Osteoblast (primary cell): ENCODE results near the gene TAF3. TPM values are rescaled to one million over a fixed set of nuclear protein-coding genes. Genes with fewer than 3 reads are reported as not detected.

Experiments used
- DNase-seq: peaks from one replicate; pipeline ENCODE4 v3.0.0; 2011; ENCODE audit warnings: low spot score, mixed read lengths; ENCODE audit not compliant: insufficient read length; ENCODE audit errors: missing footprints
- H2AFZ ChIP-seq: 2 replicates; pipeline ENCODE4 v1.6.0; 2011; ENCODE audit warnings: mild to moderate bottlenecking, low read length
- H3K27ac ChIP-seq: 2 replicates; pipeline ENCODE4 v1.5.1; 2011; ENCODE audit warnings: mild to moderate bottlenecking, low read depth, low read length, moderate library complexity
- H3K27me3 ChIP-seq: 2 replicates; pipeline ENCODE4 v1.6.0; 2012; ENCODE audit warnings: mild to moderate bottlenecking, control low read depth, inconsistent platforms, low read length, moderate library complexity; ENCODE audit not compliant: insufficient read depth
- H3K36me3 ChIP-seq: 2 replicates; pipeline ENCODE4 v1.5.1; 2011; ENCODE audit warnings: mild to moderate bottlenecking, low read length, control low read depth, moderate library complexity; ENCODE audit not compliant: insufficient read depth
- H3K4me1 ChIP-seq: 2 replicates; pipeline ENCODE4 v1.5.1; 2011; ENCODE audit warnings: mild to moderate bottlenecking, low read length, control low read depth, moderate library complexity; ENCODE audit not compliant: insufficient read depth
- H3K4me2 ChIP-seq: 2 replicates; pipeline ENCODE4 v1.6.0; 2011; ENCODE audit warnings: mild to moderate bottlenecking, low read length; ENCODE audit not compliant: insufficient read depth
- H3K4me3 ChIP-seq: fragments of 200-600 bp; sonication (generic); 3 replicates; pipeline ENCODE4 v1.5.1; 2012; ENCODE audit warnings: mild to moderate bottlenecking, low read length, inconsistent platforms; ENCODE audit not compliant: insufficient read depth
- H3K79me2 ChIP-seq: 2 replicates; pipeline ENCODE4 v1.6.0; 2012; ENCODE audit warnings: mild to moderate bottlenecking, low read length, control low read depth, inconsistent platforms; ENCODE audit not compliant: insufficient read depth
- H3K9me3 ChIP-seq: 2 replicates; pipeline ENCODE4 v1.5.1; 2011; ENCODE audit warnings: low read depth, low read length, control low read depth
- H4K20me1 ChIP-seq: 2 replicates; pipeline ENCODE4 v1.6.0; 2012; ENCODE audit warnings: mild to moderate bottlenecking, low read length, control low read depth; ENCODE audit not compliant: insufficient read depth
- CTCF ChIP-seq: IDR thresholded peaks from 2 replicates; pipeline ENCODE4 v1.5.1; 2011; ENCODE audit warnings: mild to moderate bottlenecking, low read depth, low read length, moderate library complexity; ENCODE audit errors: extremely low read depth
- total RNA-seq: library from RNA; depleted of rRNA; stranded (reverse); fragments of >200 nt; gene quantifications from 2 replicates; pipeline ENCODE4 v1.2.3, GENCODE V29; 2012

The TAF3 gene
- total RNA-seq, 1 donor = 2.2 TPM

GRCh38 chr10:7933757-7934156, 115.5 kb downstream of the TAF3 start:
- no peak overlapping the region for H3K27ac ChIP-seq
- no peak overlapping the region for H3K4me2 ChIP-seq
- no peaks in the 10 kb centered on the region for H3K36me3 ChIP-seq
- H3K9me3 ChIP-seq = no peaks in the 10 kb centered on the region
- no peak for TF ChIP-seq CTCF
- no peak for DNase-seq
- no peaks in the 10 kb centered on the region for H3K4me1 ChIP-seq
- H4K20me1 ChIP-seq = no peaks in the 10 kb centered on the region
- H2AFZ ChIP-seq = no peak overlapping the region
- no peaks in the 10 kb centered on the region for H3K79me2 ChIP-seq
- H3K4me3 ChIP-seq = no peak overlapping the region
- H3K27me3 ChIP-seq = no peaks in the 10 kb centered on the region

GRCh38 chr10:7937315-7937945, 119.1 kb downstream of the TAF3 start:
- Histone ChIP-seq H3K36me3 (no peaks in the 10 kb centered on the region), H3K4me3 (no peak overlapping the region), H3K27me3 (no peaks in the 10 kb centered on the region), H3K4me2 (no peak overlapping the region), H3K9me3 (no peaks in the 10 kb centered on the region), H4K20me1 (no peaks in the 10 kb centered on the region), H3K27ac (no peak overlapping the region), H3K4me1 (no peaks in the 10 kb centered on the region), H2AFZ (no peak overlapping the region), H3K79me2 (no peaks in the 10 kb centered on the region)
- no peak for DNase-seq
- no peak for TF ChIP-seq CTCF

GRCh38 chr10:7941576-7941975, 123.3 kb downstream of the TAF3 start:
- no peaks in the 10 kb centered on the region for H3K36me3 ChIP-seq
- H3K79me2 ChIP-seq = no peaks in the 10 kb centered on the region
- no peak for TF ChIP-seq CTCF
- no peak overlapping the region for H2AFZ ChIP-seq
- no peak overlapping the region for H3K27ac ChIP-seq
- no peak overlapping the region for H3K4me3 ChIP-seq
- H3K4me2 ChIP-seq = no peak overlapping the region
- H3K4me1 ChIP-seq = peaks cover 20% of the 10 kb centered on the region
- no peaks in the 10 kb centered on the region for H3K9me3 ChIP-seq
- H4K20me1 ChIP-seq = no peaks in the 10 kb centered on the region
- no peaks in the 10 kb centered on the region for H3K27me3 ChIP-seq
- peak; percentile 74 for DNase-seq

- Histone ChIP-seq H3K4me1 (peaks cover 20% of the 10 kb centered on the region), H3K4me2 (no peak overlapping the region), H3K4me3 (no peak overlapping the region), H2AFZ (no peak overlapping the region), H3K9me3 (no peaks in the 10 kb centered on the region), H3K36me3 (no peaks in the 10 kb centered on the region), H4K20me1 (no peaks in the 10 kb centered on the region), H3K27ac (no peak overlapping the region), H3K27me3 (no peaks in the 10 kb centered on the region), H3K79me2 (no peaks in the 10 kb centered on the region)
- TF ChIP-seq CTCF = no peak
- DNase-seq = no peak
These were observed 124.0 kb downstream of the TAF3 start for GRCh38 chr10:7942316-7942715.
